H9 (cell line): ENCODE results near the gene GRIN2B. TPM values are rescaled to one million over a fixed set of nuclear protein-coding genes. Genes with fewer than 3 reads are reported as not detected.

Source experiments
- DNase-seq: peaks from one replicate; pipeline ENCODE4 v3.0.0-alpha.2; 2017
- H2AFZ ChIP-seq: one replicate; pipeline ENCODE4 v1.6.1; 2013; ENCODE audit warnings: mild to moderate bottlenecking, low read length, control low read depth, moderate library complexity
- H2AK5ac ChIP-seq: 2 replicates; pipeline ENCODE4 v1.6.1; 2013; ENCODE audit warnings: low read length, control low read depth, mixed read lengths; ENCODE audit not compliant: insufficient read length
- H2BK120ac ChIP-seq: one replicate; pipeline ENCODE4 v1.6.1; 2013; ENCODE audit warnings: low read depth, mild to moderate bottlenecking, low read length, control low read depth, inconsistent platforms; ENCODE audit not compliant: poor library complexity, severe bottlenecking
- H2BK12ac ChIP-seq: 2 replicates; pipeline ENCODE4 v1.6.1; 2013; ENCODE audit warnings: low read length, control low read depth, mixed read lengths, low read depth; ENCODE audit not compliant: insufficient read length
- H2BK15ac ChIP-seq: 2 replicates; pipeline ENCODE4 v1.6.1; 2013; ENCODE audit warnings: low read depth, low read length, control low read depth
- H2BK20ac ChIP-seq: one replicate; pipeline ENCODE4 v1.6.1; 2013; ENCODE audit warnings: low read depth, mild to moderate bottlenecking, low read length, control low read depth, inconsistent platforms; ENCODE audit not compliant: poor library complexity, severe bottlenecking
- H2BK5ac ChIP-seq: 2 replicates; pipeline ENCODE4 v1.6.1; 2013; ENCODE audit warnings: low read length, control low read depth, mixed read lengths; ENCODE audit not compliant: insufficient read length
- H3K14ac ChIP-seq: 2 replicates; pipeline ENCODE4 v1.6.1; 2013; ENCODE audit warnings: low read length, control low read depth; ENCODE audit not compliant: insufficient read depth
- H3K18ac ChIP-seq: 2 replicates; pipeline ENCODE4 v1.6.1; 2013; ENCODE audit warnings: low read depth, mild to moderate bottlenecking, mixed read lengths, low read length, control low read depth; ENCODE audit not compliant: insufficient read length
- H3K23ac ChIP-seq: 2 replicates; pipeline ENCODE4 v1.6.1; 2013; ENCODE audit warnings: low read length, control low read depth, mixed read lengths, low read depth; ENCODE audit not compliant: insufficient read length
- H3K23me2 ChIP-seq: 2 replicates; pipeline ENCODE4 v1.6.1; 2013; ENCODE audit warnings: low read depth, mild to moderate bottlenecking, mixed read lengths, low read length, control low read depth; ENCODE audit not compliant: insufficient read length, poor library complexity, severe bottlenecking
- H3K27ac ChIP-seq: 2 replicates; pipeline ENCODE4 v1.5.1; 2013; ENCODE audit warnings: low read length, control low read depth, mixed read lengths, low read depth; ENCODE audit not compliant: insufficient read length
- H3K27me3 ChIP-seq: 2 replicates; pipeline ENCODE4 v1.6.1; 2013; ENCODE audit warnings: low read length, control low read depth, inconsistent platforms; ENCODE audit not compliant: insufficient read depth
- H3K4ac ChIP-seq: 2 replicates; pipeline ENCODE4 v1.6.1; 2013; ENCODE audit warnings: low read depth, mild to moderate bottlenecking, control low read depth, inconsistent platforms, low read length, moderate library complexity
- H3K4me1 ChIP-seq: 2 replicates; pipeline ENCODE4 v1.6.1; 2013; ENCODE audit warnings: low read length, control low read depth, inconsistent platforms; ENCODE audit not compliant: insufficient read depth
- H3K4me2 ChIP-seq: 2 replicates; pipeline ENCODE4 v1.6.1; 2013; ENCODE audit warnings: low read length, control low read depth, mixed read lengths; ENCODE audit not compliant: insufficient read length, insufficient read depth
- H3K56ac ChIP-seq: 2 replicates; pipeline ENCODE4 v1.6.1; 2013; ENCODE audit warnings: low read depth, mild to moderate bottlenecking, mixed read lengths, low read length, control low read depth; ENCODE audit not compliant: insufficient read length
- H3K79me1 ChIP-seq: 2 replicates; pipeline ENCODE4 v1.6.1; 2013; ENCODE audit warnings: low read depth, mild to moderate bottlenecking, moderate library complexity, low read length, control low read depth, inconsistent platforms; ENCODE audit not compliant: insufficient read depth, poor library complexity, severe bottlenecking
- H3K79me2 ChIP-seq: 2 replicates; pipeline ENCODE4 v1.6.1; 2013; ENCODE audit warnings: low read length, control low read depth, inconsistent platforms; ENCODE audit not compliant: insufficient read depth
- H3K9ac ChIP-seq: 2 replicates; pipeline ENCODE4 v1.6.1; 2013; ENCODE audit warnings: low read length, control low read depth, mixed read lengths; ENCODE audit not compliant: insufficient read length; ENCODE audit errors: extremely low read depth
- H3K9me3 ChIP-seq: one replicate; pipeline ENCODE4 v1.6.1; 2013; ENCODE audit warnings: low read depth, low read length, inconsistent platforms; ENCODE audit not compliant: control insufficient read depth
- H3T11ph ChIP-seq: one replicate; pipeline ENCODE4 v1.6.1; 2013; ENCODE audit warnings: mild to moderate bottlenecking, low read length, control low read depth, inconsistent platforms
- H4K20me1 ChIP-seq: one replicate; pipeline ENCODE4 v1.6.1; 2013; ENCODE audit not compliant: control insufficient read depth, insufficient read length, insufficient read depth
- H4K5ac ChIP-seq: 2 replicates; pipeline ENCODE4 v1.6.1; 2013; ENCODE audit warnings: low read depth, mild to moderate bottlenecking, mixed read lengths, low read length, control low read depth; ENCODE audit not compliant: insufficient read length
- H4K8ac ChIP-seq: replicated peaks from 2 replicates; pipeline ENCODE4 v1.6.1; 2013; ENCODE audit warnings: low read length, control low read depth, mixed read lengths, low read depth; ENCODE audit not compliant: insufficient read length
- H4K91ac ChIP-seq: 2 replicates; pipeline ENCODE4 v1.6.1; 2013; ENCODE audit warnings: low read depth, mild to moderate bottlenecking, moderate library complexity, mixed read lengths, low read length, control low read depth; ENCODE audit not compliant: insufficient read length
- H3K27ac Mint-ChIP-seq, 3 experiments: 2 replicates in 2 of 3; 3 replicates in 1 of 3; pipeline ENCODE4 v1.8.0; 2020 to 2021; ENCODE audit warnings: mixed read lengths in 3 of 3, mild to moderate bottlenecking in 1 of 3, moderate library complexity in 1 of 3
- H3K27me3 Mint-ChIP-seq: 2 replicates; pipeline ENCODE4 v1.8.0; 2021; ENCODE audit warnings: low read depth, mild to moderate bottlenecking, moderate library complexity, mixed read lengths
- H3K36me3 Mint-ChIP-seq, 3 experiments: 2 replicates in 2 of 3; 3 replicates in 1 of 3; pipeline ENCODE4 v1.8.0; 2020 to 2021; ENCODE audit warnings: low read depth in 3 of 3, mixed read lengths in 3 of 3; ENCODE audit not compliant: insufficient read depth in 1 of 3
- H3K4me1 Mint-ChIP-seq, 2 experiments: 2 replicates each; pipeline ENCODE4 v1.8.0; 2020; ENCODE audit warnings: mixed read lengths in 2 of 2
- H3K4me3 Mint-ChIP-seq, 2 experiments: 2 replicates in 1 of 2; 3 replicates in 1 of 2; pipeline ENCODE4 v1.8.0; 2020 to 2021; ENCODE audit warnings: mild to moderate bottlenecking in 2 of 2, mixed read lengths in 2 of 2, moderate library complexity in 1 of 2
- H3K9me3 Mint-ChIP-seq, 2 experiments: 2 replicates in 1 of 2; 3 replicates in 1 of 2; pipeline ENCODE4 v1.8.0; 2020; ENCODE audit warnings: mild to moderate bottlenecking in 2 of 2, mixed read lengths in 2 of 2, moderate library complexity in 1 of 2
- WGBS: extraction: QIAGEN DNeasy Blood & Tissue Kit; methylation state at CpG from one replicate; pipeline ENCODE4 v1.1.7; 2013; ENCODE audit warnings: missing lambda C conversion rate, low lambda C conversion rate, mixed read lengths; ENCODE audit not compliant: insufficient read length; ENCODE audit errors: extremely low coverage; 5-methylcytosine and 5-hydroxymethylcytosine counted together
- total RNA-seq: library from RNA; stranded (reverse); gene quantifications from 2 replicates; pipeline ENCODE4 v1.2.1, GENCODE V29; 2021
- TF ChIP-seq, protein P1 (sequence below): fragments of 200-600 bp; sonication (generic); conservative IDR thresholded peaks from 3 replicates; pipeline ENCODE4 v1.8.0; 2021; ENCODE audit warnings: antibody characterized with exemption, mild to moderate bottlenecking

GRIN2B gene
- total RNA-seq, 1 experiment from 2014 or later: 0.13 TPM

DNA sequence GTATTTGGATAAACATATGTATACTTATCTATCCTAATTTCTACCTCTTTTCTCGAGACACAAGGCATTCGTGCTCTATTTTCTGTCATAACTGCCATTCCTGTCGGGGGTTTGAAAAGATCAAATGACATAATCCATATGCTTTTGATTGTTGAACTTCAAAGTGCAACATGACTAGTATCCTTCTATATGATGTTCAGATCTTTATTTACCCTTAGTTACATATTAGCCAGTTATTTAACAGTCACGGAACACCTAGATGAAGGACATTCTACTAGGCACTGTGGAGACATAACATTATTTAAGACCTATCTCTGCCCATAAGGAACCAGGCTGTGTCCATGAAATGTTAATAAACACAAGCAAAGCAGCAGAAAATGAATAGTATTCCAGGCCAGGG, 11.2 kb upstream of the GRIN2B start:
- Histone ChIP-seq H2BK120ac (no peak overlapping the region), H4K5ac (no peak overlapping the region), H3K4me1 (no peaks in the 10 kb centered on the region), H3K9ac (no peak overlapping the region), H2BK5ac (no peak overlapping the region), H2BK15ac (no peak overlapping the region), H3K4me2 (no peak overlapping the region), H4K20me1 (no peaks in the 10 kb centered on the region), H3K27ac (no peak overlapping the region), H3K27me3 (no peaks in the 10 kb centered on the region), H3K56ac (no peak overlapping the region), H2BK20ac (no peak overlapping the region), H3K18ac (no peak overlapping the region), H3K23me2 (no peaks in the 10 kb centered on the region), H3K79me2 (no peaks in the 10 kb centered on the region), H3K9me3 (no peaks in the 10 kb centered on the region), H3K23ac (no peak overlapping the region), H2AFZ (no peak overlapping the region), H3K14ac (no peak overlapping the region), H4K91ac (no peak overlapping the region), H3K4ac (no peak overlapping the region), H3K79me1 (no peaks in the 10 kb centered on the region), H3T11ph (no peak overlapping the region), H2AK5ac (no peak overlapping the region), H2BK12ac (no peak overlapping the region), H4K8ac (no peak overlapping the region)
- DNase-seq: no peak
- Mint-ChIP-seq H3K9me3 (no peaks in the 10 kb centered on the region), H3K4me3 (no peak overlapping the region), H3K27ac (no peak overlapping the region), H3K36me3 (no peaks in the 10 kb centered on the region), H3K4me1 (no peaks in the 10 kb centered on the region), H3K27me3 (no peaks in the 10 kb centered on the region)
- TF ChIP-seq, protein P1, sequence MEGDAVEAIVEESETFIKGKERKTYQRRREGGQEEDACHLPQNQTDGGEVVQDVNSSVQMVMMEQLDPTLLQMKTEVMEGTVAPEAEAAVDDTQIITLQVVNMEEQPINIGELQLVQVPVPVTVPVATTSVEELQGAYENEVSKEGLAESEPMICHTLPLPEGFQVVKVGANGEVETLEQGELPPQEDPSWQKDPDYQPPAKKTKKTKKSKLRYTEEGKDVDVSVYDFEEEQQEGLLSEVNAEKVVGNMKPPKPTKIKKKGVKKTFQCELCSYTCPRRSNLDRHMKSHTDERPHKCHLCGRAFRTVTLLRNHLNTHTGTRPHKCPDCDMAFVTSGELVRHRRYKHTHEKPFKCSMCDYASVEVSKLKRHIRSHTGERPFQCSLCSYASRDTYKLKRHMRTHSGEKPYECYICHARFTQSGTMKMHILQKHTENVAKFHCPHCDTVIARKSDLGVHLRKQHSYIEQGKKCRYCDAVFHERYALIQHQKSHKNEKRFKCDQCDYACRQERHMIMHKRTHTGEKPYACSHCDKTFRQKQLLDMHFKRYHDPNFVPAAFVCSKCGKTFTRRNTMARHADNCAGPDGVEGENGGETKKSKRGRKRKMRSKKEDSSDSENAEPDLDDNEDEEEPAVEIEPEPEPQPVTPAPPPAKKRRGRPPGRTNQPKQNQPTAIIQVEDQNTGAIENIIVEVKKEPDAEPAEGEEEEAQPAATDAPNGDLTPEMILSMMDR: no peak
- no CpG with 5 or more reads among the region's 4 CpGs for WGBS
